Measurements from ENCODE around the gene OR6V1.

Gene OR6V1

DNA sequence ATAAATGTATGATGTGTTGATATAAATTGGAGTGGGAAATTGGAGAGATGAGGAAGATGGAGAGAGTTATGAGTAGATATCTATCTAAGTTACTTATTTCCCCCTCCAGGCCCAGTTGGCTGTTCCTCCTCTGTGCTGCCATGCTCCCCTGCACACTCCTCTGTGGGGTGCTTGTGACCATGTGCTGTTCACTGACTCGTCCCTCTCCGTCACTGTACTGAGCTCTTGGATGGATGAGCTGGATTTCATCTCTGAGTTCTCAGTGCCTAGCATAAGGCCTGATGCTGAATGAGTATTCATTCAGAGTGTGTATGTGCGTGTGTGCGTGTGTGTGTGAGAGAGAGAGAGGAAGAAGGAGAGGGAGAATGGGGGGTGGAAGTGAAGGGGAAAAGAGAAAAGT, 39.7 kb upstream of the OR6V1 start:
- peak overlapping the region; percentile 97 for H3K4me2 ChIP-seq (ENCODE audit: low read length)
- peaks cover 31% of the 10 kb centered on the region for H3F3A ChIP-seq (ENCODE audit: control insufficient read depth, insufficient read depth)
- H4K20me1 ChIP-seq (ENCODE audit: control insufficient read depth, insufficient read depth, low read depth, low read length), result no peaks in the 10 kb centered on the region
- peaks cover 11% of the 10 kb centered on the region; the same call in 1 of the 2 replicates for H3K36me3 ChIP-seq (ENCODE audit: control insufficient read depth, low read length)
- H3K4me1 ChIP-seq (ENCODE audit: control insufficient read depth, low read length), result peaks cover 96% of the 10 kb centered on the region
- no peaks in the 10 kb centered on the region for H3K9me2 ChIP-seq (replicated peaks; ENCODE audit: control insufficient read depth, low read length)
- peaks cover 3% of the 10 kb centered on the region; the same call in 1 of the 2 replicates for H3K79me2 ChIP-seq (ENCODE audit: control insufficient read depth, low read length)
- no peaks in the 10 kb centered on the region for H3K9me3 ChIP-seq (ENCODE audit: control insufficient read depth, insufficient read depth, low read length)
- peak overlapping the region; percentile 76 for H3K4me3 ChIP-seq (ENCODE audit: low read length)
- H3K27me3 ChIP-seq (ENCODE audit: control insufficient read depth, low read length), result no peaks in the 10 kb centered on the region
- peak overlapping the region; percentile 91 for H3K27ac ChIP-seq (ENCODE audit: low read depth, low read length)
- TF ChIP-seq EZH2phosphoT487 (IDR thresholded peaks at IDR 0.05; ENCODE audit: borderline replicate concordance, low read length), result no peak
- no peak for TF ChIP-seq CTCF (IDR thresholded peaks at IDR 0.05; ENCODE audit: low read depth, low read length, poor library complexity, severe bottlenecking)

DNA sequence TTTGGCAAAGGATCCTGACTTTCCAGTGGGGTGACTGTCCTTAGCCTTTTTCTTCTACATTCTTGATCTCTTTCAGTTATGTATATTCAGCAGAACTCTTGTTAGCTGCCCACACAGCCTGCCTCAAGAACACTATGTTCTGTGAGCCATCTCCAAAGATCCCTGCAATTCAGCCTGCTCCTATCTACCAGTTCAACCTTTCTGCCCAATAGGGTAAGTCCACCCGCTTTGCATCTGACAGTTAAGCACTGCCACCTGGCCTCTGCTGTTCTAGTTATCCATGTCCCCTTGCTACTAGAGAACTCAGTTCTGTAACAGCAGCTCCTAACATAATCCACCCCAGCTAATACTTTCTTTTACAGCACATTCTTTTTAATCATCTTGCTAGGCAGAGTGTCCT, 38.7 kb upstream of the OR6V1 start:
- H3K4me2 ChIP-seq (ENCODE audit: low read length), result peak overlapping the region; percentile 97
- TF ChIP-seq CTCF (IDR thresholded peaks at IDR 0.05; ENCODE audit: low read depth, low read length, poor library complexity, severe bottlenecking) (no peak), EZH2phosphoT487 (IDR thresholded peaks at IDR 0.05; ENCODE audit: borderline replicate concordance, low read length) (no peak)
- no peaks in the 10 kb centered on the region for H4K20me1 ChIP-seq (ENCODE audit: control insufficient read depth, insufficient read depth, low read depth, low read length)
- peaks cover 98% of the 10 kb centered on the region for H3K4me1 ChIP-seq (ENCODE audit: control insufficient read depth, low read length)
- no peaks in the 10 kb centered on the region for H3K9me2 ChIP-seq (replicated peaks; ENCODE audit: control insufficient read depth, low read length)
- H3K4me3 ChIP-seq (ENCODE audit: low read length), result peak overlapping the region; percentile 76
- peaks cover 3% of the 10 kb centered on the region; the same call in 1 of the 2 replicates for H3K79me2 ChIP-seq (ENCODE audit: control insufficient read depth, low read length)
- H3F3A ChIP-seq (ENCODE audit: control insufficient read depth, insufficient read depth), result peaks cover 33% of the 10 kb centered on the region
- peak overlapping the region; percentile 91 for H3K27ac ChIP-seq (ENCODE audit: low read depth, low read length)
- H3K27me3 ChIP-seq (ENCODE audit: control insufficient read depth, low read length), result no peaks in the 10 kb centered on the region
- H3K36me3 ChIP-seq (ENCODE audit: control insufficient read depth, low read length), result peaks cover 13% of the 10 kb centered on the region; the same call in 1 of the 2 replicates
- no peaks in the 10 kb centered on the region for H3K9me3 ChIP-seq (ENCODE audit: control insufficient read depth, insufficient read depth, low read length)

- H3K36me3 ChIP-seq (ENCODE audit: control insufficient read depth, low read length), result peaks cover 17% of the 10 kb centered on the region
- peak overlapping the region; percentile 91 for H3K27ac ChIP-seq (ENCODE audit: low read depth, low read length)
- no peaks in the 10 kb centered on the region for H4K20me1 ChIP-seq (ENCODE audit: control insufficient read depth, insufficient read depth, low read depth, low read length)
- 0 out of 2 replicates have a peak, but pooled peaks cover 3% of the 10 kb centered on the region for H3K9me3 ChIP-seq (ENCODE audit: control insufficient read depth, insufficient read depth, low read length)
- no peak for TF ChIP-seq CTCF (IDR thresholded peaks at IDR 0.05; ENCODE audit: low read depth, low read length, poor library complexity, severe bottlenecking)
- TF ChIP-seq EZH2phosphoT487 (IDR thresholded peaks at IDR 0.05; ENCODE audit: borderline replicate concordance, low read length), result no peak
- peaks cover 98% of the 10 kb centered on the region for H3K4me1 ChIP-seq (ENCODE audit: control insufficient read depth, low read length)
- H3K9me2 ChIP-seq (replicated peaks; ENCODE audit: control insufficient read depth, low read length), result no peaks in the 10 kb centered on the region
- peaks cover 29% of the 10 kb centered on the region for H3F3A ChIP-seq (ENCODE audit: control insufficient read depth, insufficient read depth)
- no peaks in the 10 kb centered on the region for H3K27me3 ChIP-seq (ENCODE audit: control insufficient read depth, low read length)
- H3K4me3 ChIP-seq (ENCODE audit: low read length), result peak overlapping the region; percentile 76
- H3K79me2 ChIP-seq (ENCODE audit: control insufficient read depth, low read length), result peaks cover 3% of the 10 kb centered on the region; the same call in 1 of the 2 replicates
- peak overlapping the region; percentile 97 for H3K4me2 ChIP-seq (ENCODE audit: low read length)
Observed at GRCh38 chr7:143013893-143014292, 38.2 kb upstream of the OR6V1 start.

Measured in DOHH2 (cell line).